Fibroblast of villous mesenchyme (primary cell): ENCODE results near the gene DCST1. TPM values are rescaled to one million over a fixed set of nuclear protein-coding genes. Genes with fewer than 3 reads are reported as not detected.
"Not testable (repeated sequence)": the region's sequence is repeated elsewhere in the genome, so short reads cannot be mapped to it uniquely, and the experiment has no call there.

ENCODE experiments used
- DNase-seq: peaks from one replicate; pipeline ENCODE4 v3.0.0-alpha.2; 2010; ENCODE audit warnings: low read depth
- H3K4me3 ChIP-seq: 2 replicates; pipeline ENCODE4 v1.5.1; 2011; ENCODE audit warnings: low read depth, mild to moderate bottlenecking, low read length
- total RNA-seq: library from RNA; depleted of rRNA; stranded (reverse); fragments of >200 nt; gene quantifications from 2 replicates; pipeline ENCODE4 v1.2.3, GENCODE V29; 2012
- TF ChIP-seq, protein P1 (sequence below): IDR thresholded peaks from 2 replicates; pipeline ENCODE4 v1.5.1; 2012; ENCODE audit warnings: low read depth, mild to moderate bottlenecking, low read length; ENCODE audit not compliant: insufficient read depth

DCST1 gene, protein sequence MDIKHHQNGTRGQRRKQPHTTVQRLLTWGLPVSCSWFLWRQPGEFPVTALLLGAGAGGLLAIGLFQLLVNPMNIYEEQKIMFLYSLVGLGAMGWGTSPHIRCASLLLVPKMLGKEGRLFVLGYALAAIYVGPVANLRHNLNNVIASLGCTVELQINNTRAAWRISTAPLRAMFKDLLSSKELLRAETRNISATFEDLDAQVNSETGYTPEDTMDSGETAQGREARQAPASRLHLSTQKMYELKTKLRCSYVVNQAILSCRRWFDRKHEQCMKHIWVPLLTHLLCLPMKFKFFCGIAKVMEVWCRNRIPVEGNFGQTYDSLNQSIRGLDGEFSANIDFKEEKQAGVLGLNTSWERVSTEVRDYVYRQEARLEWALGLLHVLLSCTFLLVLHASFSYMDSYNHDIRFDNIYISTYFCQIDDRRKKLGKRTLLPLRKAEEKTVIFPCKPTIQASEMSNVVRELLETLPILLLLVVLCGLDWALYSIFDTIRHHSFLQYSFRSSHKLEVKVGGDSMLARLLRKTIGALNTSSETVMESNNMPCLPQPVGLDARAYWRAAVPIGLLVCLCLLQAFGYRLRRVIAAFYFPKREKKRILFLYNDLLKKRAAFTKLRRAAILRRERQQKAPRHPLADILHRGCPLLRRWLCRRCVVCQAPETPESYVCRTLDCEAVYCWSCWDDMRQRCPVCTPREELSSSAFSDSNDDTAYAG
- total RNA-seq = not detected in 2 replicates

DNA sequence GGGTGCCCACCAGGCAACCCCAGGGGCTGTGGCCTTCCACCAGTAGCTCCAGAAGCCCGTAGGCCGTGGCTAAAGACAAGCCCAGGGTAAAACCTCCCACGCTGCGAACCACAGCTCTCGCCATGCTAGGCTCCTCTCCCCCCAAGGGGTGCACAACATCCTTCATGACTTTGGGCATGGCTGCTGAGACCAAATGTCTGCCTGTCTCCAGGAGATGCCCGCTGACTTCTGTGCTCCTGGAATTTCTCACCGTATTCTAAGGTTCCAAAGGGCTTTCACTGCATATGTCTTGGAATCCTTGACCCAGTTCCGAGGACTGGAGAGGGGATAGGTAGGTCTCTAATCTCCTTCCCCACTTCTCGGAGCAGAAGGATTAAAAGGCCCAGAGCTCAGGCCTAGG, at the start of gene DCST1, which contains the start of gene DCST2:
DCST1 (plus strand) TSS at position 301 of the 400 bp plus-strand sequence. CDS start 213 bp downstream, outside the sequence.
DCST2 (minus strand) TSS at position 258 of the 400 bp plus-strand sequence; CDS start at position 178, 80 bp downstream.
- TF ChIP-seq, protein P1, sequence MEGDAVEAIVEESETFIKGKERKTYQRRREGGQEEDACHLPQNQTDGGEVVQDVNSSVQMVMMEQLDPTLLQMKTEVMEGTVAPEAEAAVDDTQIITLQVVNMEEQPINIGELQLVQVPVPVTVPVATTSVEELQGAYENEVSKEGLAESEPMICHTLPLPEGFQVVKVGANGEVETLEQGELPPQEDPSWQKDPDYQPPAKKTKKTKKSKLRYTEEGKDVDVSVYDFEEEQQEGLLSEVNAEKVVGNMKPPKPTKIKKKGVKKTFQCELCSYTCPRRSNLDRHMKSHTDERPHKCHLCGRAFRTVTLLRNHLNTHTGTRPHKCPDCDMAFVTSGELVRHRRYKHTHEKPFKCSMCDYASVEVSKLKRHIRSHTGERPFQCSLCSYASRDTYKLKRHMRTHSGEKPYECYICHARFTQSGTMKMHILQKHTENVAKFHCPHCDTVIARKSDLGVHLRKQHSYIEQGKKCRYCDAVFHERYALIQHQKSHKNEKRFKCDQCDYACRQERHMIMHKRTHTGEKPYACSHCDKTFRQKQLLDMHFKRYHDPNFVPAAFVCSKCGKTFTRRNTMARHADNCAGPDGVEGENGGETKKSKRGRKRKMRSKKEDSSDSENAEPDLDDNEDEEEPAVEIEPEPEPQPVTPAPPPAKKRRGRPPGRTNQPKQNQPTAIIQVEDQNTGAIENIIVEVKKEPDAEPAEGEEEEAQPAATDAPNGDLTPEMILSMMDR = no peak
- no peak within 1 kb of the TSS for H3K4me3 ChIP-seq
- no peak for DNase-seq

GRCh38 chr1:154986736-154987135, 46.9 kb upstream of the DCST1 start:
- H3K4me3 ChIP-seq = not testable (repeated sequence)

GRCh38 chr1:154987326-154987725, 46.3 kb upstream of the DCST1 start:
- TF ChIP-seq, protein P1 = no peak
- DNase-seq = no peak

More at GRCh38 chr1:154986736-154987135, 46.9 kb upstream of the DCST1 start:
- DNase-seq = not testable (repeated sequence)

DNA sequence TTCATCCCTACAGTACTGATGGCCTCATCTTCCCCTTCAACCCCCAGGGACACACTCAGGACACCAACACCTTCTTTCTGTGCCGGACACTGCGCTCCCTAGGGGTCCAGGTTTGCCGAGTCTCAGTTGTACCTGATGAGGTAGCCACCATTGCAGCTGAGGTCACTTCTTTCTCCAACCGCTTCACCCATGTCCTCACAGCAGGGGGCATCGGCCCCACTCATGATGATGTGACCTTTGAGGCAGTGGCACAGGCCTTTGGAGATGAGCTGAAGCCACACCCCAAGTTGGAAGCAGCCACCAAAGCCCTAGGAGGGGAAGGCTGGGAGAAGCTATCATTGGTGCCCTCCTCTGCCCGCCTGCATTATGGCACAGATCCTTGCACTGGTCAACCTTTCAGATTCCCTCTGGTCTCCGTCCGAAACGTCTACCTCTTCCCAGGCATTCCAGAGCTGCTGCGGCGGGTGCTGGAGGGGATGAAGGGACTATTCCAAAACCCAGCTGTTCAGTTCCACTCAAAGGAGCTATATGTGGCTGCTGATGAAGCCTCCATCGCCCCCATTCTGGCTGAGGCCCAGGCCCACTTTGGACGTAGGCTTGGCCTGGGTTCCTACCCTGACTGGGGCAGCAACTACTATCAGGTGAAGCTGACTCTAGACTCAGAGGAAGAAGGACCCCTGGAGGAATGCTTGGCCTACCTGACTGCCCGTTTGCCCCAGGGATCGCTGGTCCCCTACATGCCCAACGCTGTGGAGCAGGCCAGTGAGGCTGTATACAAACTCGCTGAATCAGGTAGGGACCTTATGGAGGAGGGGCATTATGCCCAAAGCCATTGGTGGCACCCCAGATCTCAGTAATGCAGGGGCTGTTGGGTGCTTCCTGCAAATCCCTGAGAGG, 45.3 kb upstream of the DCST1 start:
- DNase-seq = no peak
- TF ChIP-seq, protein P1 = no peak
- no peak overlapping the region for H3K4me3 ChIP-seq

More at GRCh38 chr1:154987326-154987725, 46.3 kb upstream of the DCST1 start:
- H3K4me3 ChIP-seq = no peak overlapping the region

GRCh38 chr1:154989195-154989860, 44.3 kb upstream of the DCST1 start:
- DNase-seq = no peak
- TF ChIP-seq, protein P1 = no peak
- no peak overlapping the region for H3K4me3 ChIP-seq

- DNase-seq = no peak
- TF ChIP-seq, protein P1 = no peak
- H3K4me3 ChIP-seq = no peak overlapping the region
Observed at GRCh38 chr1:154990276-154990675, 43.3 kb upstream of the DCST1 start.
